ENCODE measurements around the gene TTC28. TPM values are rescaled to one million over a fixed set of nuclear protein-coding genes. Genes with fewer than 3 reads are reported as not detected.

The TTC28 gene
- total RNA-seq, 2 donors from 2014 or later, result 29.2 to 74.6 TPM

DNA sequence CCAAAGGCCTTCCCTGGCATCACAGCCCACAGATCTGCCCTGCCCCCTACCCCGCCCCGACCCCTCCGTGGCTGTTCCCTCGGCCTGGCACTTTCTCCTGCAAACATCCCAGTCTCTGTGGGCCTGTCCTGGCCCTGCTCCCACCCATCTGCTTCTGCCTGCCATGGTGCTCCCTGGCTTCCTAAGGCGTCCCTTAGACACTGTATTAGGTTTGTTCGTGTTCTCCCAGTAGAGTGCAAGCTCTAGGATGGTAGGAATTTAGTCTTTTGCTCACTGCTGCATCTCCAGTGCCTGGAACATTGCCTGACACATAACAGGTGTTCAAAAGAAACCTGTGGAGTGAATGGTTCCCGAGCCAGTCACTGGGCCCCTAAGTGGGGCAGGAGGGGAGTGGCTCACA, 690.9 kb downstream of the TTC28 start:
- Histone ChIP-seq H3K27me3 (replicated peaks; ENCODE audit: insufficient read depth) (no peaks in the 10 kb centered on the region), H3K36me3 (no peaks in the 10 kb centered on the region), H3K27ac (no peak overlapping the region), H3K4me1 (replicated peaks) (no peaks in the 10 kb centered on the region), H3K4me3 (no peak overlapping the region), H3K9me3 (no peaks in the 10 kb centered on the region)
- 88% methylated on average over 7 of the region's 7 CpGs for WGBS
- intact Hi-C loops (cut with DNase I), result no loop called here
- DNase-seq (ENCODE audit: low spot score), result no peak
- TF ChIP-seq, protein P1, sequence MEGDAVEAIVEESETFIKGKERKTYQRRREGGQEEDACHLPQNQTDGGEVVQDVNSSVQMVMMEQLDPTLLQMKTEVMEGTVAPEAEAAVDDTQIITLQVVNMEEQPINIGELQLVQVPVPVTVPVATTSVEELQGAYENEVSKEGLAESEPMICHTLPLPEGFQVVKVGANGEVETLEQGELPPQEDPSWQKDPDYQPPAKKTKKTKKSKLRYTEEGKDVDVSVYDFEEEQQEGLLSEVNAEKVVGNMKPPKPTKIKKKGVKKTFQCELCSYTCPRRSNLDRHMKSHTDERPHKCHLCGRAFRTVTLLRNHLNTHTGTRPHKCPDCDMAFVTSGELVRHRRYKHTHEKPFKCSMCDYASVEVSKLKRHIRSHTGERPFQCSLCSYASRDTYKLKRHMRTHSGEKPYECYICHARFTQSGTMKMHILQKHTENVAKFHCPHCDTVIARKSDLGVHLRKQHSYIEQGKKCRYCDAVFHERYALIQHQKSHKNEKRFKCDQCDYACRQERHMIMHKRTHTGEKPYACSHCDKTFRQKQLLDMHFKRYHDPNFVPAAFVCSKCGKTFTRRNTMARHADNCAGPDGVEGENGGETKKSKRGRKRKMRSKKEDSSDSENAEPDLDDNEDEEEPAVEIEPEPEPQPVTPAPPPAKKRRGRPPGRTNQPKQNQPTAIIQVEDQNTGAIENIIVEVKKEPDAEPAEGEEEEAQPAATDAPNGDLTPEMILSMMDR (IDR thresholded peaks at IDR 0.05), result no peak
- TF ChIP-seq POLR2AphosphoS5 (IDR thresholded peaks at IDR 0.05) (no peak), POLR2A (IDR thresholded peaks at IDR 0.05) (no peak)

DNA sequence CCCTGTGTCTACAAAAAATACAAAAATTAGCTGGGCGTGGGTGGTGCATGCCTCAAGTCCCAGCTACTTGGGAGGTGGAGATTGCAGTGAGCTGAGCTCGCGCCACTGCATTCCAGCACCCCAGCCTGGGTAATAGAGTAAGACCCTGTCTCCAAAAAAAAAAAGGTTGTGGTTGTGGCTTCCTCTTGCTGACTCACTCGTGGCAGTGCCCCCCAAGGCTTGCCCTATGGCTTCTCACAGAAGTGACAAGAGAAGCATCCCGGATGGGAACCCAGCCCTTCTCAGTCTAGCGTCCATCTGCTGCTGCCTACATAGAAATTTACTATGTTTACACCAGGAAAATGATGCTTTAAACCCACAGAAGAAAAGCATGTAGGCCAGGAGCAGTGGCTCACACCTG, 692.1 kb downstream of the TTC28 start:
- 58% methylated on average over 6 of the region's 6 CpGs for WGBS
- Histone ChIP-seq H3K36me3 (no peaks in the 10 kb centered on the region), H3K4me3 (no peak overlapping the region), H3K9me3 (no peaks in the 10 kb centered on the region), H3K27ac (no peak overlapping the region), H3K4me1 (replicated peaks) (no peaks in the 10 kb centered on the region), H3K27me3 (replicated peaks; ENCODE audit: insufficient read depth) (no peaks in the 10 kb centered on the region)
- intact Hi-C loops (cut with DNase I), result no loop called here
- no peak for TF ChIP-seq POLR2A (IDR thresholded peaks at IDR 0.05)
- TF ChIP-seq, protein P1 (IDR thresholded peaks at IDR 0.05), result no peak
- no peak for TF ChIP-seq POLR2AphosphoS5 (IDR thresholded peaks at IDR 0.05)
- no peak for DNase-seq (ENCODE audit: low spot score)

DNA sequence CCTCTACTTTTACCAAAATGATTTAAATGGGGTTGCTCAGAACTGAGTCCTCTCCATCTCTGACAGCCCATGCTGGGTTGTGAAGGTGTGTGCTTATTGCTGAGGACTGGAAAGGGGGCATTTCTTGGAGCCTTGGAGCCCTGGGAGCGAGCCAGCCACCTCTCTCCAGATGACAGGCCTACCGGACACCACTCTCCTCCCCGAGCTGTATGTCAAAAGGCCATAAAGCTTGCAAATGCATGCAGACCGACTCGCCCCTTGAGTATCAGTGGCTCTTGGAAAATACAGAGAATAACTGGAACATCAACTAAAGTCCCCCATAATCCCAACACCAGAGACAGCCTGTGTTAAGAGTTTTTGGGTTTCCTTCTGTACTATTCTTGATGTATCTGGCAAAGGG, 692.7 kb downstream of the TTC28 start:
- Histone ChIP-seq H3K27ac (no peak overlapping the region), H3K4me3 (no peak overlapping the region), H3K4me1 (replicated peaks) (no peaks in the 10 kb centered on the region), H3K9me3 (no peaks in the 10 kb centered on the region), H3K27me3 (replicated peaks; ENCODE audit: insufficient read depth) (no peaks in the 10 kb centered on the region), H3K36me3 (no peaks in the 10 kb centered on the region)
- no peak for TF ChIP-seq POLR2A (IDR thresholded peaks at IDR 0.05)
- intact Hi-C loops (cut with DNase I), result no loop called here
- WGBS, result 95% methylated on average over 5 of the region's 5 CpGs
- no peak for DNase-seq (ENCODE audit: low spot score)

DNA sequence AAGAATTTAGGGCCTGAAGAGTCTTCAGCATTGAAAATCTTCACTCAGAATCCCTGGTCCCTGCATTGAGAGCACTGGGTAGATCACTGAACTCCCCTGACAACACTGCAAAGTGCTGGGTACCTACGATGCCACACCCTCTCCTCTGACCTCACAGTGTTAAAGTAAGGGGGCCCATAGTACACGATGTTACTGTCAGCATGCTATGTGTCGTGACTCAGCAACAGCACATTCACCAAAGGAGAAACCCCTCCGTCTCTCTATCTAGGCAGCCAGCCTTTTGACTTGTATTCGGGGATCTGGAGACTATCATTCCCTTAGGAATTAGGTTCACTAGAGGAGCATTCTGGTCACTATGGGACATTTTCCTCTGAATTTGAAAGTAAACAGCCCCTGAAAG, 693.2 kb downstream of the TTC28 start:
- Histone ChIP-seq H3K27me3 (replicated peaks; ENCODE audit: insufficient read depth) (no peaks in the 10 kb centered on the region), H3K4me1 (replicated peaks) (no peaks in the 10 kb centered on the region), H3K27ac (no peak overlapping the region), H3K36me3 (no peaks in the 10 kb centered on the region), H3K9me3 (no peaks in the 10 kb centered on the region), H3K4me3 (no peak overlapping the region)
- no peak for DNase-seq (ENCODE audit: low spot score)
- TF ChIP-seq POLR2A (IDR thresholded peaks at IDR 0.05), result no peak
- no peak for TF ChIP-seq POLR2AphosphoS5 (IDR thresholded peaks at IDR 0.05)
- TF ChIP-seq, protein P1 (IDR thresholded peaks at IDR 0.05), result no peak
- intact Hi-C loops (cut with DNase I), result no loop called here
- 74% methylated on average over 5 of the region's 5 CpGs for WGBS

DNA sequence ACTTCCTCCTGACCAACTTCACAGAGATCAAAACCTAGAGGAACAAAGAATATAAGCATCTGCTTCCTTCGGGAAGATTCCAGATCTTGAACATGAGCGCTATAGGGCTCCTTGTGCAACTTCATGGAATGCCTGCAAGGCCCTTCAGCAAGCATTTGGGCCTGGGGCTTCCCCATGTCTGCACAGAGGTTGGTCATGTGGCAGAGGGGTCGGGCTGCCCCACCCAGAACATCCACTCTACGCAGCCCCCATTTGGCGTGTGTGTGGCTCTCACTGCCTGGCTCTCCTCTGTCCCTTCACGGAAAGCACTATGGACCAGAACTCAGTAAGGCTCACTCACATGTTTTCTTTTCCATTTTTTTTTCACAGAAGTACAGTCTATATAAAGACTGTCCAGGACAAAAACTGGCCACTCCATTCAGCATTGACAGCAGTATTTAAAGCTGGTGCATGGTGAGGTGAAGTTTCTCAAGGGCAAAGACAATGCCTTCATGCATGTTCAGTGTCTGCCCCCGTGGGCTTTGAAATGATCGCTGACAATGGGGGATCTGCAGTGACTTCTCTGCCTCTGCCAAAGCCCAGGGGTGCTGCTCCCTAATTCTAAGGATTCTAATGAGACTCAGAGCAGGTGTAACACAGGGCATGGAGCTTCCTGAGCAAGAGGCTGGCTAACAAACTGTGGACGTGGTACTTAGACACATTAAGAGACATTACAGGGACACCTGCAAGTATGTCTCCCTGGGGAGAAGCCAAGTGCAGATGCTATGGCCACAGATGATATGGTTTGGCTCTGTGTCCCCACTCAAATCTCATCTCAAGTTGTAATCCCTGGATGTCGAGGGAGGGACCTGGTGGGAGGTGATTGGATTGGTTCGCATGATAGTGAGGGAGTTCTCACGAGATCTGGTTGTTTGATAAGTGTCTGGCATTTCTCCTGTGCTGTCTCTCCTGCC, 694.0 kb downstream of the TTC28 start:
- Histone ChIP-seq H3K27me3 (replicated peaks; ENCODE audit: insufficient read depth) (no peaks in the 10 kb centered on the region), H3K27ac (no peak overlapping the region), H3K4me3 (no peak overlapping the region), H3K4me1 (replicated peaks) (no peaks in the 10 kb centered on the region), H3K9me3 (no peaks in the 10 kb centered on the region), H3K36me3 (no peaks in the 10 kb centered on the region)
- DNase-seq (ENCODE audit: low spot score), result no peak
- TF ChIP-seq POLR2A (IDR thresholded peaks at IDR 0.05) (no peak), POLR2AphosphoS5 (IDR thresholded peaks at IDR 0.05) (no peak)
- TF ChIP-seq, protein P1 (IDR thresholded peaks at IDR 0.05), result no peak
- intact Hi-C loops (cut with DNase I), result no loop called here
- 86% methylated on average over 12 of the region's 12 CpGs for WGBS
